Endothelial cell of umbilical vein (primary cell): ENCODE results near the gene P4HA3. TPM values are rescaled to one million over a fixed set of nuclear protein-coding genes. Genes with fewer than 3 reads are reported as not detected.

Experiments used
- BruUV-seq: library from RNA; stranded (reverse); fragments of 400-500 nt; replicated peaks from 2 replicates; lab custom pipeline; 2021; lab: Mats Ljungman, UMichigan
- CTCF ChIA-PET: fragments of 300-600, 350-600 bp; sonication (Branson Sonifier 250); formaldehyde crosslinking; loops from one replicate; lab custom pipeline; 2021; ENCODE audit warnings: antibody characterized with exemption, inconsistent platforms; lab: Charles Lee
- POLR2A ChIA-PET: fragments of 300-600, 350-600 bp; sonication (Branson Sonifier 250); formaldehyde crosslinking; loops from one replicate; lab custom pipeline; 2021; ENCODE audit warnings: antibody characterized with exemption, inconsistent platforms; lab: Charles Lee
- DNase-seq: peaks from one replicate; pipeline ENCODE4 v3.0.0-alpha.2; 2011; ENCODE audit warnings: low read depth, low spot score
- FAIRE-seq: peaks from 2 replicates; lab custom pipeline; 2011; peaks lifted over from hg19 to GRCh38; lab: Jason Lieb, UNC
- H2AFZ ChIP-seq: 2 replicates; pipeline ENCODE4 v1.6.0; 2012; ENCODE audit warnings: low read depth, low read length, control low read depth, inconsistent platforms
- H3K27ac ChIP-seq: 2 replicates; pipeline ENCODE4 v1.5.1; 2011; ENCODE audit warnings: low read depth, mild to moderate bottlenecking, control low read depth, low read length, moderate library complexity; ENCODE audit not compliant: insufficient read depth
- H3K27me3 ChIP-seq, 2 experiments: 2 replicates each; pipeline versions ENCODE4 v1.6.0 to v1.6.1; 2011; ENCODE audit warnings: low read length in 2 of 2, mixed read lengths in 1 of 2; ENCODE audit not compliant: control insufficient read depth in 2 of 2, insufficient read depth in 2 of 2
- H3K36me3 ChIP-seq, 2 experiments: 2 replicates in 1 of 2; 3 replicates in 1 of 2; pipeline ENCODE4 v1.5.1; 2011; ENCODE audit warnings: low read length in 2 of 2, mild to moderate bottlenecking in 1 of 2, moderate library complexity in 1 of 2; ENCODE audit not compliant: control insufficient read depth in 2 of 2, insufficient read depth in 2 of 2; ENCODE audit errors: extremely low read depth in 1 of 2
- H3K4me1 ChIP-seq: 3 replicates; pipeline ENCODE4 v1.5.1; 2011; ENCODE audit warnings: mild to moderate bottlenecking, low read length; ENCODE audit not compliant: control insufficient read depth, insufficient read depth; ENCODE audit errors: extremely low read depth
- H3K4me2 ChIP-seq: 2 replicates; pipeline ENCODE4 v1.6.1; 2011; ENCODE audit warnings: low read length, control low read depth, mixed read lengths; ENCODE audit not compliant: insufficient read depth
- H3K4me3 ChIP-seq, 3 experiments: fragments of 200-600 bp in 1 of 3; sonication (generic), shearing (Covaris generic) in 1 of 3; replicated peaks in 1 of 3; 2 replicates each; pipeline ENCODE4 v1.5.1; 2011 to 2016; ENCODE audit warnings: control low read depth in 3 of 3, low read length in 3 of 3, mild to moderate bottlenecking in 2 of 3, inconsistent platforms in 1 of 3, low read depth in 1 of 3, moderate library complexity in 1 of 3; ENCODE audit not compliant: insufficient read depth in 1 of 3
- H3K79me2 ChIP-seq: 2 replicates; pipeline ENCODE4 v1.6.0; 2012; ENCODE audit warnings: low read length, inconsistent platforms; ENCODE audit not compliant: control insufficient read depth, insufficient read depth
- H3K9ac ChIP-seq: replicated peaks from 2 replicates; pipeline ENCODE3; 2011; ENCODE audit warnings: low read length, control low read depth; ENCODE audit not compliant: insufficient read depth; ENCODE audit errors: extremely low read depth
- H3K9me1 ChIP-seq: replicated peaks from 3 replicates; pipeline ENCODE4 v1.6.0; 2011; ENCODE audit warnings: mild to moderate bottlenecking, low read length; ENCODE audit not compliant: control insufficient read depth, insufficient read depth; ENCODE audit errors: extremely low read depth
- H3K9me3 ChIP-seq: replicated peaks from 2 replicates; pipeline ENCODE4 v1.5.1; 2012; ENCODE audit warnings: low read length, inconsistent platforms; ENCODE audit not compliant: control insufficient read depth, insufficient read depth
- H4K20me1 ChIP-seq: replicated peaks from 2 replicates; pipeline ENCODE3; 2011; ENCODE audit warnings: mild to moderate bottlenecking, low read length; ENCODE audit not compliant: control insufficient read depth, insufficient read depth; ENCODE audit errors: extremely low read depth
- EZH2 ChIP-seq: IDR thresholded peaks from 2 replicates; pipeline ENCODE4 v1.6.1; 2012; ENCODE audit warnings: borderline replicate concordance, low read depth, mild to moderate bottlenecking, moderate library complexity, low read length, inconsistent platforms; ENCODE audit not compliant: severe bottlenecking
- FOS ChIP-seq: IDR thresholded peaks from 2 replicates; pipeline ENCODE4 v1.6.1; 2011; ENCODE audit warnings: mild to moderate bottlenecking, low read length, moderate library complexity, borderline replicate concordance; ENCODE audit not compliant: insufficient read depth
- GATA2 ChIP-seq: IDR thresholded peaks from 2 replicates; pipeline ENCODE4 v1.7.0; 2011; ENCODE audit warnings: low read depth, mild to moderate bottlenecking, moderate library complexity, mixed read lengths, low read length; ENCODE audit not compliant: insufficient read length, insufficient read depth
- JUN ChIP-seq: IDR thresholded peaks from 2 replicates; pipeline ENCODE4 v1.6.1; 2011; ENCODE audit warnings: borderline replicate concordance, low read depth; ENCODE audit not compliant: insufficient read length, insufficient read depth
- MYC ChIP-seq: IDR thresholded peaks from one replicate; pipeline ENCODE4 v1.6.1; 2011; ENCODE audit warnings: mild to moderate bottlenecking, low read depth, low read length
- POLR2A ChIP-seq: IDR thresholded peaks from 2 replicates; pipeline ENCODE4 v1.6.1; 2012; ENCODE audit warnings: low read depth, mild to moderate bottlenecking, control low read depth, low read length
- POLR2AphosphoS5 ChIP-seq: IDR thresholded peaks from 2 replicates; pipeline ENCODE4 v1.6.1; 2012; ENCODE audit warnings: low read depth, mild to moderate bottlenecking, control low read depth, low read length, moderate library complexity; ENCODE audit not compliant: insufficient read depth
- dilution Hi-C: fragments of 300-500 bp; cut with MboI; formaldehyde crosslinking; loops from one replicate; pipeline ENCODE4 v1.15.0; 2019; ENCODE audit warnings: low sequenced_read_pairs; ENCODE audit not compliant: extremely low pct_ligation_motif_present
- intact Hi-C: fragments of 100-400 bp; cut with micrococcal nuclease; formaldehyde crosslinking; loops from one replicate; pipeline ENCODE4 v1.10.0; 2022
- polyA plus RNA-seq, 4 experiments: library from polyadenylated mRNA; depleted of rRNA in 3 of 4; stranded (reverse) in 3 of 4; unstranded in 1 of 4; fragments of >200 nt; gene quantifications; 2 replicates each; pipeline versions ENCODE4 v1.2.1 to v1.2.3, GENCODE V29; 2011 to 2012; ENCODE audit warnings: missing spikeins in 1 of 4
- small RNA-seq: library from RNA; depleted of rRNA; stranded (forward); fragments of <200 nt; gene quantifications from one replicate; pipeline ENCODE3, GENCODE V24; 2012; ENCODE audit warnings: low replicate concordance, low read depth; ENCODE audit not compliant: insufficient read depth, insufficient read length
- total RNA-seq: library from RNA; stranded (reverse); gene quantifications from 2 replicates; pipeline ENCODE4 v1.2.3, GENCODE V29; 2021
- TF ChIP-seq, protein P1 (sequence below): IDR thresholded peaks from 2 replicates; pipeline ENCODE4 v1.6.1; 2011; ENCODE audit not compliant: insufficient read depth, insufficient read length
- TF ChIP-seq, protein P2 (sequence below), 2 donors: IDR thresholded peaks; 1 replicate in 1 of 2; 2 replicates in 1 of 2; pipeline ENCODE4 v1.5.1; 2011; ENCODE audit warnings: low read length in 2 of 2, mild to moderate bottlenecking in 2 of 2, moderate library complexity in 2 of 2, control low read depth in 1 of 2, inconsistent platforms in 1 of 2, low read depth in 1 of 2; ENCODE audit not compliant: insufficient read depth in 1 of 2; ENCODE audit errors: extremely low read depth in 1 of 2

P4HA3 gene
- total and polyA plus RNA-seq, 2 donors (not counting 3 experiments of a cell fraction or from before 2014, with no cell fraction given): 26.9 to 40.0 TPM

DNA sequence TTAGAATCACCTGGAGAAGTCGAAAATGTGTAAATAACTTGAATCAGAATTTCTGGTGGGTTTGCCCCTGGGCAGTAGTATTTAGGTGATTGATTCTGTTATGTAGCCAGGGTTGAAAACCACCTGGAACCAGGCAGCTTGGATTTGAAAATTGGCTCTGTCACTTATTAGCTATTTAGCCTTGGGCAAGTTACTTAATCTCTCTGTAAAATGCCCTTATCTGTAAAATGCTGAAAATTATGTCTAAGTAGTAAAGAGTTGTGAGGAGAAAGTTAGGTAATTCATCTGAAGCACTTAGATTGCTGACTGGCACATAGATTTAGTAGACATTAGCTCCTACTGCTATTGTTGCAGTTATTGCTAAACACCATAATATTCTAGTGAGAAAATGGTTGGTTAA lies 91.1 kb downstream of the P4HA3 start:
- FAIRE-seq: no peak
- POLR2A ChIA-PET: no interaction called here
- intact Hi-C loops: no loop called here

More for the DNA sequence above, 91.1 kb downstream of the P4HA3 start:
- H4K20me1 ChIP-seq: no peaks in the 10 kb centered on the region
- CTCF ChIA-PET: interaction anchor here (0.8 to 1.0 kb wide), 2 partner anchors 26 to 212 kb away, joined by 3 read pairs; no protein-coding TSS in a partner anchor
- BruUV-seq: no TSS peak
- no peaks in the 10 kb centered on the region for H3K4me1 ChIP-seq
- H3K27me3 ChIP-seq: no peaks in the 10 kb centered on the region
- no peak overlapping the region for H3K4me3 ChIP-seq
- H3K36me3 ChIP-seq: peaks cover 0 to 2% of the 10 kb centered on the region in 2 experiments
- H3K4me2 ChIP-seq: no peak overlapping the region
- no peaks in the 10 kb centered on the region for H3K9me1 ChIP-seq
- no peak for DNase-seq
- H2AFZ ChIP-seq: no peak overlapping the region
- TF ChIP-seq GATA2 (no peak), POLR2AphosphoS5 (no peak), MYC (no peak), JUN (no peak), FOS (no peak), POLR2A (no peak), EZH2 (no peak)
- TF ChIP-seq, protein P1, sequence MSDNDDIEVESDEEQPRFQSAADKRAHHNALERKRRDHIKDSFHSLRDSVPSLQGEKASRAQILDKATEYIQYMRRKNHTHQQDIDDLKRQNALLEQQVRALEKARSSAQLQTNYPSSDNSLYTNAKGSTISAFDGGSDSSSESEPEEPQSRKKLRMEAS: no peak
- TF ChIP-seq, protein P2, sequence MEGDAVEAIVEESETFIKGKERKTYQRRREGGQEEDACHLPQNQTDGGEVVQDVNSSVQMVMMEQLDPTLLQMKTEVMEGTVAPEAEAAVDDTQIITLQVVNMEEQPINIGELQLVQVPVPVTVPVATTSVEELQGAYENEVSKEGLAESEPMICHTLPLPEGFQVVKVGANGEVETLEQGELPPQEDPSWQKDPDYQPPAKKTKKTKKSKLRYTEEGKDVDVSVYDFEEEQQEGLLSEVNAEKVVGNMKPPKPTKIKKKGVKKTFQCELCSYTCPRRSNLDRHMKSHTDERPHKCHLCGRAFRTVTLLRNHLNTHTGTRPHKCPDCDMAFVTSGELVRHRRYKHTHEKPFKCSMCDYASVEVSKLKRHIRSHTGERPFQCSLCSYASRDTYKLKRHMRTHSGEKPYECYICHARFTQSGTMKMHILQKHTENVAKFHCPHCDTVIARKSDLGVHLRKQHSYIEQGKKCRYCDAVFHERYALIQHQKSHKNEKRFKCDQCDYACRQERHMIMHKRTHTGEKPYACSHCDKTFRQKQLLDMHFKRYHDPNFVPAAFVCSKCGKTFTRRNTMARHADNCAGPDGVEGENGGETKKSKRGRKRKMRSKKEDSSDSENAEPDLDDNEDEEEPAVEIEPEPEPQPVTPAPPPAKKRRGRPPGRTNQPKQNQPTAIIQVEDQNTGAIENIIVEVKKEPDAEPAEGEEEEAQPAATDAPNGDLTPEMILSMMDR (IDR thresholded peaks at IDR 0.05; ENCODE audit: extremely low read depth in 1 of 2, insufficient read depth in 1 of 2, low read depth in 1 of 2, low read length in 2 of 2): no peak
- no peak overlapping the region for H3K27ac ChIP-seq
- dilution Hi-C loops: no loop called here
- H3K9me3 ChIP-seq: no peaks in the 10 kb centered on the region
- no peak overlapping the region for H3K9ac ChIP-seq
- H3K79me2 ChIP-seq: no peaks in the 10 kb centered on the region

Small RNA genes within 50 kb of the gene (small RNA-seq; reads per million reads assigned to genes)
- not detected for gene RF00409

Other genes starting within 250 kb of the P4HA3 start
- gene C2CD3, start 140.6 kb downstream of the P4HA3 start, total RNA-seq: 26.2 and 36.6 TPM in 2 replicates
- gene C2CD3, start 140.6 kb downstream of the P4HA3 start, polyA plus RNA-seq: 12.9 and 13.2 TPM in 2 replicates
- gene PPME1, start 140.4 kb downstream of the P4HA3 start, total RNA-seq: 35.0 and 37.2 TPM in 2 replicates
- 49.9 and 56.6 TPM in 2 replicates for gene PPME1, start 140.4 kb downstream of the P4HA3 start, polyA plus RNA-seq
- 24.7 and 31.4 TPM in 2 replicates for gene PGM2L1, start 86.8 kb upstream of the P4HA3 start, total RNA-seq
- gene PGM2L1, start 86.8 kb upstream of the P4HA3 start, polyA plus RNA-seq: 7.6 and 7.9 TPM in 2 replicates
- gene KCNE3, start 155.9 kb upstream of the P4HA3 start, total RNA-seq: 1.3 and 2.2 TPM in 2 replicates
- gene KCNE3, start 155.9 kb upstream of the P4HA3 start, polyA plus RNA-seq: 0.51 and 0.97 TPM in 2 replicates
- 1.7 and 3.2 TPM in 2 replicates for gene LIPT2, start 182.1 kb upstream of the P4HA3 start, total RNA-seq
- 4.0 and 4.1 TPM in 2 replicates for gene LIPT2, start 182.1 kb upstream of the P4HA3 start, polyA plus RNA-seq